SU-DHL-6 (cell line): ENCODE data around the gene EBF3.

ENCODE experiments used
- H2AFZ ChIP-seq: fragments of 200-600 bp; sonication (generic); 2 replicates; pipeline ENCODE4 v1.6.1; 2014; ENCODE audit warnings: low read depth, mild to moderate bottlenecking, moderate library complexity, mixed read lengths, antibody characterized with exemption, low read length; ENCODE audit not compliant: severe bottlenecking
- H3F3A ChIP-seq: fragments of 200-600 bp; shearing (Covaris generic); 2 replicates; pipeline ENCODE4 v1.6.0; 2016; ENCODE audit warnings: antibody characterized with exemption, mild to moderate bottlenecking; ENCODE audit not compliant: insufficient read depth
- H3K27ac ChIP-seq: fragments of 200-600 bp; sonication (generic); 2 replicates; pipeline ENCODE4 v1.5.1; 2016; ENCODE audit warnings: low read depth, mild to moderate bottlenecking, low read length, moderate library complexity, mixed read lengths
- H3K27me3 ChIP-seq: fragments of 200-600 bp; sonication (generic), shearing (Covaris generic); 2 replicates; pipeline ENCODE4 v1.6.0; 2014; ENCODE audit warnings: mild to moderate bottlenecking, low read length
- H3K36me3 ChIP-seq: fragments of 200-600 bp; sonication (generic); 2 replicates; pipeline ENCODE4 v1.6.1; 2014; ENCODE audit warnings: mild to moderate bottlenecking, low read length, mixed read lengths
- H3K4me2 ChIP-seq: fragments of 300-600, 200-600 bp; shearing (Covaris generic), sonication (generic); 2 replicates; pipeline ENCODE4 v1.6.0; 2014; ENCODE audit warnings: low read length, low read depth, mild to moderate bottlenecking; ENCODE audit not compliant: poor library complexity, severe bottlenecking
- H3K4me3 ChIP-seq: fragments of 200-600 bp; sonication (generic); 2 replicates; pipeline ENCODE4 v1.5.1; 2014; ENCODE audit warnings: antibody characterized with exemption, low read length, mild to moderate bottlenecking, mixed read lengths; ENCODE audit not compliant: insufficient read depth, poor library complexity, severe bottlenecking
- H3K79me2 ChIP-seq: fragments of 200-600 bp; sonication (generic); 2 replicates; pipeline ENCODE4 v1.6.1; 2014; ENCODE audit warnings: mild to moderate bottlenecking, low read length, moderate library complexity; ENCODE audit not compliant: insufficient read depth
- H3K9ac ChIP-seq: fragments of 200-600 bp; sonication (generic); 2 replicates; pipeline ENCODE4 v1.7.0; 2014; ENCODE audit warnings: mild to moderate bottlenecking, low read length
- H3K9me2 ChIP-seq: fragments of 200-600 bp; sonication (generic); replicated peaks from 2 replicates; pipeline ENCODE4 v1.6.1; 2014; ENCODE audit warnings: low read length; ENCODE audit not compliant: insufficient read depth
- H3K9me3 ChIP-seq: fragments of 200-600 bp; sonication (generic); 2 replicates; pipeline ENCODE4 v1.6.1; 2014; ENCODE audit warnings: low read length, mixed read lengths; ENCODE audit not compliant: insufficient read depth
- H4K20me1 ChIP-seq: fragments of 200-600 bp; sonication (generic); 2 replicates; pipeline ENCODE4 v1.6.1; 2014; ENCODE audit warnings: low read depth, mild to moderate bottlenecking, antibody characterized with exemption, low read length, moderate library complexity, mixed read lengths
- CTCF ChIP-seq: fragments of 200-600 bp; sonication (generic); IDR thresholded peaks from one replicate; pipeline ENCODE4 v1.5.1; 2017; ENCODE audit warnings: antibody characterized with exemption, mild to moderate bottlenecking, low read length, moderate library complexity; ENCODE audit not compliant: insufficient read depth, poor library complexity, severe bottlenecking
- EZH2phosphoT487 ChIP-seq: fragments of 200-600 bp; sonication (generic), shearing (Covaris generic); conservative IDR thresholded peaks from 2 replicates; pipeline ENCODE4 v1.6.1; 2018; ENCODE audit warnings: mild to moderate bottlenecking, antibody characterized with exemption, low read length, moderate library complexity, mixed read lengths

EBF3 gene

GRCh38 chr10:129871966-129872365 is 92.1 kb downstream of the EBF3 start:
- H3F3A ChIP-seq = no peaks in the 10 kb centered on the region
- no peaks in the 10 kb centered on the region for H3K79me2 ChIP-seq
- no peak overlapping the region for H2AFZ ChIP-seq
- no peak overlapping the region for H3K4me3 ChIP-seq
- H3K36me3 ChIP-seq = no peaks in the 10 kb centered on the region
- TF ChIP-seq EZH2phosphoT487 (no peak), CTCF (no peak)
- no peaks in the 10 kb centered on the region for H3K9me3 ChIP-seq
- H3K4me2 ChIP-seq = no peak overlapping the region
- H3K27ac ChIP-seq = no peak overlapping the region
- no peak overlapping the region for H3K9ac ChIP-seq
- H4K20me1 ChIP-seq = no peaks in the 10 kb centered on the region
- no peaks in the 10 kb centered on the region for H3K27me3 ChIP-seq
- H3K9me2 ChIP-seq = no peaks in the 10 kb centered on the region

- Histone ChIP-seq H3K27me3 (no peaks in the 10 kb centered on the region), H3K27ac (no peak overlapping the region), H3K36me3 (no peaks in the 10 kb centered on the region), H3K4me3 (no peak overlapping the region), H2AFZ (no peak overlapping the region), H3K9me3 (no peaks in the 10 kb centered on the region), H4K20me1 (no peaks in the 10 kb centered on the region), H3F3A (no peaks in the 10 kb centered on the region), H3K79me2 (no peaks in the 10 kb centered on the region), H3K9me2 (no peaks in the 10 kb centered on the region), H3K9ac (no peak overlapping the region), H3K4me2 (no peak overlapping the region)
- TF ChIP-seq CTCF = no peak
- TF ChIP-seq EZH2phosphoT487 = no peak
These were observed 93.0 kb downstream of the EBF3 start for GRCh38 chr10:129870961-129871621.

GRCh38 chr10:129870474-129870757 is 93.7 kb downstream of the EBF3 start:
- H3K27me3 ChIP-seq = no peaks in the 10 kb centered on the region
- no peak overlapping the region for H3K4me2 ChIP-seq
- no peak overlapping the region for H3K27ac ChIP-seq
- no peaks in the 10 kb centered on the region for H4K20me1 ChIP-seq
- H3F3A ChIP-seq = no peaks in the 10 kb centered on the region
- no peaks in the 10 kb centered on the region for H3K36me3 ChIP-seq
- no peaks in the 10 kb centered on the region for H3K9me2 ChIP-seq
- H3K4me3 ChIP-seq = no peak overlapping the region
- H3K9ac ChIP-seq = no peak overlapping the region
- no peaks in the 10 kb centered on the region for H3K79me2 ChIP-seq
- TF ChIP-seq EZH2phosphoT487 = no peak
- TF ChIP-seq CTCF = no peak
- H2AFZ ChIP-seq = no peak overlapping the region
- no peaks in the 10 kb centered on the region for H3K9me3 ChIP-seq
